HG02970 (cell line): Measurements from ENCODE around the gene ZNRF1.

ENCODE experiments used
- ATAC-seq: cut with Tn5 transposase; IDR thresholded peaks from one replicate; pipeline ENCODE4 v1.9.1; 2021; ENCODE audit warnings: mild to moderate bottlenecking, moderate library complexity, moderate number of reproducible peaks; ENCODE audit not compliant: unreplicated experiment, low FRiP score

ZNRF1 gene

GRCh38 chr16:75058806-75059205, 60.0 kb downstream of the ZNRF1 start:
- ATAC-seq = no peak

DNA sequence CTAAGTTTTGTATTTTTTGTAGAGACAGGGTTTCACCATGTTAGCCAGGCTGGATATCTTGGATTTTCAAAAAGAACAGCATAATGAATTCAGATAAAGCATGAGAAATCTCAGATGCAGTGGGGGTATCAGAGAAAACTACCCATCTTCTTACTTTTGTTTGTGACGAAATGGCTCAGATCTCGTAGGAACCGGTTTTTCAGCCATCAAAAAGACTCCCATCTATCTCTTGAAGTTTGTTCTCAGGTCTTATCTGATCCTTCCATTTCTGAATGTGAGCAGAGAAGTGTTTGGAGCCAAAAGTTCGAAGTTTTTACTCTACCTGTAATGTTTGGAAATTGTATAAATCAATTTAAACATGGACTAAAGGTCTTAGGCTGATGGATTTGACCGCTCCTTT, 60.6 kb downstream of the ZNRF1 start:
- no peak for ATAC-seq

DNA sequence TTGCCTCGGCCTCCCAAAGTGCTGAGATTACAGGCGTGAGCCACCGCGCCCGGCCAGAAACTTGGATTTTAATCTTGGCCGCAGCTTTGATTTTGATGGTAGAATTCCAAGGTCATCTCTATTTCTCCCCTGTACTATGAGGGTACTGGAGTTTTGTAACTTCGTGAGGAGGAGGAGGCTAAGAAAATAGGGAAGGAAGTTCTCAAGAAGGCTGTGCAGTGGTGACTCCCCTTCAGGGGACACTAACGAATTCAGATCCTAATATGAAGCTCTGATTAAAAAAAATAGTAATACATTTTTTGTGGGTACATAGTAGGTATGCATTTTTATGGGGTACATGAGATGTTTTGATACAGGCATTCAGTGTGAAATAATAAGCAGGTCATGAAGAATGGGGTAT, 61.9 kb downstream of the ZNRF1 start:
- ATAC-seq = no peak

DNA sequence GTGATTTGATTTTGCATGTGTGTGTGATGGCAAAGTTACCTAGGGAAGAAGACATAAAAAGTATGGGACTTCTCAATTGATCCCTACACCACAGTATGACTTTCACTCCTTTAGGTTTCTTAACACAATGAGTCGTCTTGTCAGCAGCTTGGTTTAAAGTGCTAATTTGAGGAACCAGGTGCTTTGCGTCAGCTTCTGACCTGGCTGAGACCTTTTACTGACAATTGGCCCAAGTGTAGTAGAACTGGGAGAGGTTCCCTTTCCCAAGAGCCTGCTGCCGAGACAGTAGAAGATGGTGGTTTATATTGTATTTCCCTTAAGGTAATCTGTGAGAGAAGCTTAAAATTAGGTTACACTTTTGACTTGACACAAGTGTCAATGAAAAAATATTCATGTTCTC, 62.8 kb downstream of the ZNRF1 start:
- no peak for ATAC-seq

GRCh38 chr16:75062135-75062975, 63.5 kb downstream of the ZNRF1 start:
- ATAC-seq = no peak

DNA sequence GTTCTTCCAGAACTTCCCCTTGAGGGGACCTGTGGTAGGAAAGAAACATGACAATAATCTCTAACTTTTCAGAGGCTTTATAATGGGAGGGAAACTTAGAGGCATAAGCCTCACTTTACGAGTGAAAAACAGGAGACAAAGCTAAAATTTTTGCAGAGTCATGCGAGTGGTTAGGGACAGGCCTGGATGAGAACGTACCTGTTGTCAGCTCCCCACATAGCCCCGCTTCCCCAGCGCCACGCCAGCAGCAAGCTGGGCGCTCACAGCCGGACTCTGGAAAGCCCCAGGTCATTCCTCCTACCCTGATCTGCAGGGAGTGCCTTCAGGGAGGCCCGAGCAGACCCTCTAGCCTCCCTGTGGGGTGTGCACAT, 64.1 kb downstream of the ZNRF1 start:
- no peak for ATAC-seq

DNA sequence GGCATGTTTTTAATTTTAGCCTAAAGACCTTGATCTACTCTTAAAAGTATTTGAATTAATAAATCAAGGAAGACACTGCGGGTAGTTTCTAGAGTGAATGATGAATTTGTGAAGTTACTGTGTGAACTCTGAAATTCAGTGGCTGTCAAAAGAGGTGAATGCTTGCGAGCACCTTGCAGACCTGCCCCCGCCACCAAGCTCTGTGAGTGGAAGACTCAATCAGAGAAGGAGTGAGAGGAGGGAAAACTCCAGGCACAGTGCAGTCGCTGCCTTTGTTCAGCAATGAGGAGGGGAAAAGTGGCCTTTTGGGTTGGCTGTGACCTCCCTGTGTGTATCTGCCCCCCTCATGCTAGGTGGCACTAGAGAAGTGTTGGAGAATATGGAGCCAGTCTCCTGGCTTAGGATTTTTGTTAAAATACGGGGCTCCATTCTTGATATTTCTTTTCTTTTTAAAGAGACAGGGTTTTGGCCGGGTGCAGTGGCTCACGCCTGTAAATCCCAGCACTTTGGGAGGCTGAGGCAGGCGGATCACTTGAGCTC, 64.8 kb downstream of the ZNRF1 start:
- ATAC-seq = no peak

DNA sequence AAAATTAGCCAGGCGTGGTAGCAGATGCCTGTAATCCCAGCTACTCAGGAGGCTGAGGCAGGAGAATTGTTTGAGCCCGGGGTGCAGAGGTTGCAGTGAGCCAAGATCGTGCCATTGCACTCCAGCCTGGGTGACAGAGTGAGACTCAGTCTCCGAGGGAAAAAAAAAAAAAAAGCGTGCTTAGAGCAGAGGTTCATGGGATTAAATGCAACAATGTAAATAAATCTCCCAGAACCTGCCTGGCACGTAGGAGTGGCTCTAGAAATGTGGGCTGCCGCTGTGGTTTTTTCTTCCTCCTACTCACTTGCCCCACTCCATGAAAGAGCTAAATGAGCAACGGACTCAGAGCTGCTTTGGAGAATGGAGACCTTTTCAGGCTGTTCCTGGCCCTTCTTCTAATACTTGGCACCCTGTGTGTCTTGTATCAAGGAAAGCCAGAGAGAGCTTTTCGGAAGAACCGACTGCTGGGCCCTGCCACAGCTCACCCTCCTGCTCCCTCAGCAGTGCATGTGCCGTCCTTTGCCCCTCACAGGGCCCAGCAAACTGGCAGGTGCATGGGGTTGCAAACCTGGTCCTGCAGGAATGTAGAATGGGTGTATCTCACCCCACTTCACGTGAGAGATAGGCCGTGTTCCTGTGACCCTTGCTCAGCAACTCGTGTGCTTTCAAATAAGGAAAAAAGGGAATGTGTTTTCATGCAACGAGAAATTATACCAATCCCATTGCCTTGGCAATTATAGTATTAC, 65.8 kb downstream of the ZNRF1 start:
- ATAC-seq = no peak

GRCh38 chr16:75065149-75065505, 66.3 kb downstream of the ZNRF1 start:
- ATAC-seq = no peak

DNA sequence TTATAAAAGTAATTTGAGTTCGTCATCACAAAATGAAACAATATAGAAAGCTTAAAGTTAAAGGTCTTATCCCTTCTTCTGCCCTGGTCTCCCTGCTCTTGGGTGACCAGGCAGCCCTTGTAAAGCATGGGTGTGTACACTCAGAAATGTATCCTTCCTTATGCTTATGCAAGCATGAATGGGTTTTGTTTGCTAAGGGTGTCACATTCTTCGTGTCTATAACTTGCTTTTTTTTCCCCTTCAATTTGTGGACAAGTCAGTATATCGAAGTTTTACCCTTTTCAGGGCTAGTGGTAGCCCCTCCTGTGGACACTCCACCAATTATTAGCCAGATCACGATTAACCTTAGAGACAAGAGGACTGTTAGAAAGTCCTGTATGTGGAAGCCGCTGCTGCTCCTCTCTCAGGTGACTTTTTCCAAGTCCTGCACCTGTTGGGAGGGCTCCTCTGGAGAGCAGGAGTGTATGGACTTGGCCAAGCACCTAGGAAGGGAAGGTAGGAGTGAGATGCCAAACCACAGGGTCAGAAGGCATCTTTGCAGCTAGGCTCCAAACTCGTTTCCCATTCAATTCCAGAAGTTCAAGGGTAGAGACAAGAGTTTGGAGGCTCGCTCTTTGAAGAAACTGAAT, 66.8 kb downstream of the ZNRF1 start:
- ATAC-seq = no peak

- no peak for ATAC-seq
Measured at GRCh38 chr16:75066861-75067447, 68.1 kb downstream of the ZNRF1 start.

DNA sequence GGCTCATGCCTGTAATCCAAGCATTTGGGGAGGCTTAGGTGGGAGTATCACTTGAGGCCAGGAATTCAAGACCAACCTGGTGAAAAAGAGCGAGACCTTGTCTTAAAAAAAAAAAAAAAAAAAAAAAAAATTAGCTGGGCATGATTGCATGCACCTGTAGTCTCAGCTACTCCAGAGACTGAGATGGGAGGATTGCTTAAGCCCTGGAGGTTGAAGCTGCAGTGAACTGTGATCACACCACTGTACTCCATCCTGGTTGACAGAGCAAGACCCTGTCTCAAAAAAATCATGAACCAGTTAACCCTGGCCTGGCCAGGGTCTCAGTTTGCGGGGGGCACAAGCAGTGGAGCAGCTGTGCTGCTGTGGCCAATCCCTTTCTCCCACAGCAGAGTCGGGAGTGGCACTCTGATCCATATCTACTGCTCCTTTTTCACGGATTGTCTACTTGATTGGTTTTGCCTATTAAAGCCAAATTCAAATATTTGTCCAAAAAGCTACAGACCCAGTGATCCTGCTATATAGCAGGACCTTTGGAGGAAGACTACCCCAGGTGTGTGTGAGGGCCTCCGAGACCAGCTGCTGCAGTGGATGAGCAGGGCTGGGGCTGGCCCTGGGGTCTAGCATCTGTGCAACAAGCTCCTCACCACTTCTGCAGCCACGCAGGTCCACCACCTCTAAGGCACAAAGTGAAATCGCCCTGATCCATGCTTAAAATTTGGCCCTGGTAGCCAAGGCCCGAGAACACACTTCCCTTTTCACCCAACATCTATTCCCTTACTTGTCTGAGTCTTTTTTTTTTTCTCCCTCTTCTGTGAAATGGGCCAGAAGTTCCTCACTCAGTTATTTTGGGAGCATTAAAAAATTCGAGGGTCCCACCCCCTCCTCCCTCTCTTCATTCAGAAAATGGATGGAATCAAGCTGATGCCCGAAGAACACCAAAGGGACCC, 69.5 kb downstream of the ZNRF1 start:
- no peak for ATAC-seq

- ATAC-seq = no peak
Measured at GRCh38 chr16:75070012-75070841, 71.4 kb downstream of the ZNRF1 start.

DNA sequence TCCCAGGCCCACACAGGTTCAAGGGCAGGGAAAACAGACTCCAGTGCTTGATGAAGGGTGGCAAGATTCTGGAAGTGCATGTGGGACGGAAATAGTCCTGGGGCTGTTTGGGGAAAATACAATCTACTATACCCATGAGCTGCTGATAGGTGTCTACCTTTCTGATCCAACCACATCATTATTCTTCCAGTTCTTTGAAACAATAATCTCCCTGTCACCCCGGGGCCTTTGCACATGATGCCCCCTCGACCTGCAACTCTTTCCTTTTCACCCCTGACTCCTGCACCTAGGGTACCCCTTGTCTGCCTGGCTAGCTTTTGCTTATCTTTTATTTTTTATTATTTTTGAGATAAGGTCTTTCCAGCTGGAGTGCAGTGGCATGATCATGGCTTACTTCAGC, 72.8 kb downstream of the ZNRF1 start:
- no peak for ATAC-seq

DNA sequence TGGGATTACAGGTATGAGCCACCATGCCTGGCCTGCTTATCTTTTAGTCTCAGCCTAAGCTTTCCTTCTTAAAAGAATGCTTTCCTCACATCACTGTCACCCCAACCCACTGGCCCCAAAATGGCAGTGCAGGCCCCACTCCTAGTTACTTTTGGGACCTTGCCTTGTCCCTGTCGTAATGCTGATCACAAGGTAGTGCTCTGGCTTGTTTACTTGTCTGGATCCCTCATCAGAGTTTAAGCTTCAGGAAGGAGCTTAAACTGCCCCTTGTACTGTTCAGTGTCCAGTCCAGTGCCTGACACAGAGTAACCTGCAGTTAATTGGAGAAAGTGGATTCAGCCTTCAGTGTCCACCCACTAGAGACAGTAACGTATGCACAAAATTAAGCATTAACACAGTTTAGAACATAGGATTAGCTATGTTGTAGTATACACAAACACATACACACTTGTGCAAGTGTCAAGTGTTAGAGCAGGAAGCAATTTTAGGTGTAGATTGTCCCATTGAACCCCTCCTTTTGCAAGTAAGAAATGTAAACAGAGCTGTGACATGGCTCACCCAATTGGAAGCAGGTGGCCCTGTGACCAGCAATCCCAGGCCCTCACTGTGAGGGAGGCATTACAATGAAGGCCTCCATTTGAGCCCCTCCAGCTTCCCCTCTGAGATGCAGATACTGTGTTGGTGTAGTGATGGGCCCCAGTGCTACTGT, 73.6 kb downstream of the ZNRF1 start:
- no peak for ATAC-seq

DNA sequence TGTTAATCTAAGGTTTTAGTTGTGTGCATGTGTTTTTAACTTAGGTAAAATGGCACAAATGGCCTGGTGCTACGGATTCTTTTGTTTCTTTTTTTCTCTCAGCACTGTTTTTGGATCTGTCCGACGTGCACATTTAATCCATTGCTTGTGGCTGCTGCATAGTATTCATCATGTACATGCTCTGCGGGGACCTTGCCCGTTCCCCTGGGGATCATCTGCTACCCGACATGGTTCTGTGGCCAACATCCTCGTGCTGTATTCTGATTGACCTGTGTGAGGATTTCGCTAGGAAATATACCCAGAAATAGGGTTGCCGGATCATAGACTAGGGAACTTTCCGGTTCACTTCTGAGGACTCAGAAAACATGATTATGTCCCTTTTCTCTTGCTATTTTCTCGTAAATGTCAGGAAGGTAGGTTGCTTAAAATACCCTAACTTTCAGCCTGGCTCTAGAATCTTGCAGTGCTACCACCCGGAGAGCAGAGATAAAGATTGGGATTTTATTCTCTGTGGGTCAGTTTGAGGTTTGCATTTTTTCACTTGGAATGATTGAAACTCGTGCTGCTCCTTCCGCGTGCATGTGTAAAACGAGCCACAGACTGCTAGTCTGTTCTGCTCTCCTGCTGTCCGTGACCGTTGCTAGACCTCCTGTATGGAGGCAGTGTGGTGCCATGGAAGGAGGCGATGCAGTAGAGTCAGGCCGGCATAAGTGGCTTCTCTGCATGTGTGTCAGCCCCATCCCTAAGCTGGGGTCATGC, 74.9 kb downstream of the ZNRF1 start:
- no peak for ATAC-seq

GRCh38 chr16:75074304-75074793, 75.5 kb downstream of the ZNRF1 start:
- no peak for ATAC-seq
